ENCODE data around the gene MAPK9. TPM values are rescaled to one million over a fixed set of nuclear protein-coding genes. Genes with fewer than 3 reads are reported as not detected.

MAPK9 gene
- total and polyA plus RNA-seq, 2 experiments from 2014 or later: 30.6 to 37.0 TPM

DNA sequence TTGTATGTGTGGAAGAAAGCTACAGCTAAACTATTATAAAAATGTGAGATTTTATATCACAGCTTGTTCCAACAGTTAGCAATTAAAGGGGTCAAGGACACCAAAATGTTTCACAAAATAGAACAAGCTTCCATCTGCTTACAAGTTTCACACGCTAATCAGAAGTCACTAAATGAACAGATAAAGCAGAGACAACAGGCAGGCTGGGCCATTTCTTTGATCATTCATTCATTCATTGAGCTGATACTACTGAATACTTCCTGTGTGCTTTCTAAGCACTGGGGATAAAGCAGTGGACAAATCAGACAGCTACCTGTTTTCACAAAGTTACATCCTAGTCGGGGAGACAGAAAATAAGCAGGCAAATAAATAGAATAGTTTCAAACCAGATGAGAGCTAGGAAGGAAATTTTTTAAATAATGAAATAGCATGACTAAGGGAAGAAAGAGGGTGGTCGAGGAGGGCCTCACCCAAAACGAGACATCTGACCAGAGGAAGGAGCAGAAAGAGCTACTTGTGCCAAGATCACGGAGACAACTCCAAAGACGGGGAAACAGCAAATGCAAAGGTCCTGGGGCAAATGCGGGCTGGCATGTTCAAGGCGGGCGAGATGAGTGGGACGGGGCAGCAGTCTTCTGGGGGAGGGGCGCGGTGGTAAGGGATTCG is 1.2 kb downstream of the MAPK9 start:
- Histone ChIP-seq H3K4me1 (ENCODE audit: low read depth) (peaks cover 18% of the 10 kb centered on the region), H3K36me3 (no peaks in the 10 kb centered on the region), H3K27ac (peak overlapping the region; percentile 65), H3K4me3 (peak overlapping the region; percentile 77), H3K9me3 (ENCODE audit: low read depth) (no peaks in the 10 kb centered on the region), H3K27me3 (no peaks in the 10 kb centered on the region)
- TF ChIP-seq CTCF (IDR thresholded peaks at IDR 0.05; ENCODE audit: low read depth, low read length): no peak
- DNase-seq (ENCODE audit: low read depth in 1 of 2, low spot score in 1 of 2): no peak

DNA sequence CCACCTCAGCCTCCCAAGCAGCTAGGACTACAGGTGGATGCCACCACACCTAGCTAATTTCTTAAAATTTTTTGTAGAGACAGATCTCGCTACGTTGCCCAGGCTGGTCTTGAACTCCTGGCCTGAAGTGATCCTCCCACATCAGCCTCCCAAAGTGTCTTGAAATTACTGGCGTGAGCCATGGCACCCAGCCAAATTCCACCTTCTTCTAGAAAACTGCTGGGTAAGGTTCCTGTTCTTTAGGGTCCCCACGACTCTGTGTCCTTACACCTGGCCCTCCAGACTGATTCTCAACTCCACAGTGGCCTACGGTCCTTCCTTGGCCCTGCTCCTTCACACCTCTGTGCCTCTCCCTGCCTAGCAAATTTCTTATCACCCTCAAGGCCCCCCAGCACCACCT is 1.9 kb downstream of the MAPK9 start:
- no peaks in the 10 kb centered on the region for H3K9me3 ChIP-seq (ENCODE audit: low read depth)
- H3K4me3 ChIP-seq: no peak overlapping the region
- no peaks in the 10 kb centered on the region for H3K36me3 ChIP-seq
- H3K27me3 ChIP-seq: no peaks in the 10 kb centered on the region
- DNase-seq (ENCODE audit: low read depth in 1 of 2, low spot score in 1 of 2): no peak
- H3K4me1 ChIP-seq (ENCODE audit: low read depth): peaks cover 18% of the 10 kb centered on the region
- TF ChIP-seq CTCF (IDR thresholded peaks at IDR 0.05; ENCODE audit: low read depth, low read length): no peak
- no peak overlapping the region for H3K27ac ChIP-seq

DNA sequence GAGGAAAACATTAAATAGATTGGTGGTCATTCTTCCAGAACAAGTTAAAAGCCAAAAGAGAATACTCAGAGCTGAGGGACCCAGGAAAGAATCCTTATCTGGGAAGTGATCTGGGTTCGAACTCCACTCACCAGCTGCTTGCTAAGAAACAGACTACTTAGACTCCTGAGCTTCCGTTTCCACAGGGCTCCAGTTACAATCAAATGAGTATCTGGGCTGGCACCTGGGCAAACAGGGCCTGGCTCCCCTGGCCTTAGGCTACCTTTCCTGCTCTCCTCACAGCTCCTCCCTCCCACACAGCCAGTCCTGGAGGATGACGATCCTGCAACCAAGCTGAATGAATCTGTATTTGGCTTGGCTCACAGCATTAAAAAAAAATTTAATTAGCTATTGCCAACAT is 2.5 kb downstream of the MAPK9 start:
- no peak for TF ChIP-seq CTCF (IDR thresholded peaks at IDR 0.05; ENCODE audit: low read depth, low read length)
- no peak overlapping the region for H3K4me3 ChIP-seq

DNA sequence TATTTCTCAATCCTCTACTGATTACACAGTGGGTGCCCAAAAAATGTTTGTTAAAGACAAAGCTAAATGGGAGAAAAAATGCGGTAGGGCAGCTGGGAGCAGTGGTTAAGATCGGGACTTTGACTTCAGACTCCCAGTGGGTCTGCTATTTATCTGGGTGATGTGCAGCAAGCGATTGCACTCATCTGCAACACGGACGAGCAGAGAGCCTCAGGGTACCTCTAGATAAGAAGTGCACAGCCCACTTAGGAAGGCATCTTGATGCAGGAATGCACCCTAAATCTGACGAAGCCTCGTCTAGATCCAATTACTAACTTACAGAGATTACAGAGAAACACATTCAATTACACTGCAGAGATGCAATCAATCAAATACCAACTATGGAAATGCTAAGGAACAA is 4.0 kb downstream of the MAPK9 start:
- Histone ChIP-seq H3K9me3 (ENCODE audit: low read depth) (no peaks in the 10 kb centered on the region), H3K4me1 (ENCODE audit: low read depth) (peaks cover 18% of the 10 kb centered on the region), H3K36me3 (no peaks in the 10 kb centered on the region), H3K27me3 (no peaks in the 10 kb centered on the region), H3K27ac (peak overlapping the region; percentile 69), H3K4me3 (no peak overlapping the region)
- DNase-seq (ENCODE audit: low read depth in 1 of 2, low spot score in 1 of 2): peak in 1 of 2 donors; percentile 12
- no peak for TF ChIP-seq CTCF (IDR thresholded peaks at IDR 0.05; ENCODE audit: low read depth, low read length)

More for the DNA sequence above, 2.5 kb downstream of the MAPK9 start:
- Histone ChIP-seq H3K27ac (no peak overlapping the region), H3K4me1 (ENCODE audit: low read depth) (peaks cover 18% of the 10 kb centered on the region), H3K27me3 (no peaks in the 10 kb centered on the region), H3K36me3 (no peaks in the 10 kb centered on the region), H3K9me3 (ENCODE audit: low read depth) (no peaks in the 10 kb centered on the region)
- no peak for DNase-seq (ENCODE audit: low read depth in 1 of 2, low spot score in 1 of 2)

GRCh38 chr5:180287404-180287803 is 4.5 kb downstream of the MAPK9 start:
- no peaks in the 10 kb centered on the region for H3K27me3 ChIP-seq
- DNase-seq (ENCODE audit: low read depth in 1 of 2, low spot score in 1 of 2): no peak
- H3K36me3 ChIP-seq: no peaks in the 10 kb centered on the region
- no peak for TF ChIP-seq CTCF (IDR thresholded peaks at IDR 0.05; ENCODE audit: low read depth, low read length)
- peak overlapping the region; percentile 69 for H3K27ac ChIP-seq
- no peaks in the 10 kb centered on the region for H3K9me3 ChIP-seq (ENCODE audit: low read depth)
- H3K4me1 ChIP-seq (ENCODE audit: low read depth): peaks cover 18% of the 10 kb centered on the region
- no peak overlapping the region for H3K4me3 ChIP-seq
